ENCODE data around the gene APCDD1L.

DNA sequence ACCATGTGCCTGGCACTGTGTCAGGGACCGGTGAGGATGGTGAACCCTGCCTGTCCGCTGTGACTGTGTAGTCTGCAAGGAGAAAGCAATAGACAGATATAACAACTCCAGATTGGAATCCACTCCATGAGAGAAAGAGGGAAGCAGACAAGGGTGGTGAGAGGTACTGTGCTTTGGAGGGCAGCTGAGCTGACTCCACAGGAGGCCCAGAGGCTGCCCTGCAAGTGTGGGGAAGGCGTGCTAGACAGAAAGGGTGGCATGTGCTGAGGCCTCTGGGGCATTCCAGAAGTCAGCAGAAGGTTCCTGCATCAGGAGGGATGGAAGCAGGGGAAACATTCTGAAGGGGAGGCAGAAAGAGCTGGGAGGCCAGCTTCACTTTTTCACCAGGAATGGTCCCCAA is 39.3 kb upstream of the APCDD1L start:
- TF ChIP-seq GATA3 (IDR thresholded peaks at IDR 0.05; ENCODE audit: low read depth, low read length) (no peak), GATA2 (IDR thresholded peaks at IDR 0.05; ENCODE audit: low read depth, low read length) (no peak)
